GM12878 (cell line): Measurements from ENCODE around the gene ANXA11. TPM values are rescaled to one million over a fixed set of nuclear protein-coding genes. Genes with fewer than 3 reads are reported as not detected.
A peak's percentile ranks its signal among the peaks of the same experiment; 100 is the strongest.

Experiments used
- ATAC-seq: fragments of 200-7000 bp; cut with Tn5 transposase; 3 replicates; pipeline ENCODE4 v1.9.1; 2020; ENCODE audit warnings: mild to moderate bottlenecking, moderate library complexity
- BruUV-seq: library from RNA; stranded (reverse); fragments of 400-500 nt; replicated peaks from 2 replicates; lab custom pipeline; 2021; lab: Mats Ljungman, UMichigan
- CTCF ChIA-PET: fragments of 300-600 bp; sonication (Branson Sonifier 250); formaldehyde crosslinking; extraction: SDS; loops from one replicate; lab custom pipeline; 2021; ENCODE audit warnings: inconsistent platforms; lab: Yijun Ruan, JAX
- POLR2A ChIA-PET: fragments of 350-600 bp; formaldehyde crosslinking; extraction: SDS; loops from one replicate; lab custom pipeline; 2021; ENCODE audit warnings: inconsistent platforms; lab: Charles Lee
- RAD21 ChIA-PET: fragments of 300-600 bp; sonication (Branson Sonifier 250); formaldehyde crosslinking; loops from one replicate; lab custom pipeline; 2023; ENCODE audit warnings: antibody characterized with exemption; ENCODE audit not compliant: unreplicated experiment; lab: Charles Lee
- SMC1A ChIA-PET: fragments of 300-600 bp; sonication (Branson Sonifier 250); formaldehyde crosslinking; loops from one replicate; lab custom pipeline; 2023; ENCODE audit not compliant: unreplicated experiment, uncharacterized antibody; lab: Charles Lee
- DNase-seq: peaks from one replicate; pipeline ENCODE4 v3.0.0-alpha.2; 2011; ENCODE audit warnings: low read depth, low spot score
- FAIRE-seq: peaks from 3 replicates; lab custom pipeline; 2011; peaks lifted over from hg19 to GRCh38; lab: Jason Lieb, UNC
- H2AFZ ChIP-seq: 2 replicates; pipeline ENCODE4 v1.6.0; 2011; ENCODE audit warnings: low read depth, low read length, control low read depth; ENCODE audit not compliant: control insufficient read depth
- H3K27ac ChIP-seq: 2 replicates; pipeline ENCODE4 v1.5.1; 2011; ENCODE audit warnings: control low read depth; ENCODE audit not compliant: control insufficient read depth, insufficient read depth
- H3K27me3 ChIP-seq, 2 experiments: replicated peaks in 1 of 2; 2 replicates each; pipeline versions ENCODE4 v1.6.0 to v1.6.1; 2011; ENCODE audit warnings: low read length in 1 of 2; ENCODE audit not compliant: control insufficient read depth in 2 of 2, insufficient read depth in 2 of 2
- H3K36me3 ChIP-seq, 2 experiments: 2 replicates each; pipeline ENCODE4 v1.5.1; 2011; ENCODE audit warnings: low read length in 1 of 2; ENCODE audit not compliant: control insufficient read depth in 2 of 2, insufficient read depth in 2 of 2
- H3K4me1 ChIP-seq: 2 replicates; pipeline ENCODE4 v1.6.1; 2011; ENCODE audit warnings: mild to moderate bottlenecking, low read length, moderate library complexity, mixed read lengths; ENCODE audit not compliant: control insufficient read depth, insufficient read depth
- H3K4me2 ChIP-seq: 2 replicates; pipeline ENCODE4 v1.6.0; 2011; ENCODE audit warnings: control low read depth; ENCODE audit not compliant: control insufficient read depth, insufficient read depth
- H3K4me3 ChIP-seq: fragments of 200-600 bp; sonication (generic); 2 replicates; pipeline ENCODE4 v1.5.1; 2016
- H3K79me2 ChIP-seq: 2 replicates; pipeline ENCODE4 v1.6.0; 2011; ENCODE audit warnings: low read length; ENCODE audit not compliant: control insufficient read depth, insufficient read depth
- H3K9ac ChIP-seq: 2 replicates; pipeline ENCODE4 v1.8.0; 2011; ENCODE audit warnings: low read length, control low read depth, mixed read lengths; ENCODE audit not compliant: control insufficient read depth, insufficient read depth
- H3K9me3 ChIP-seq: replicated peaks from 3 replicates; pipeline ENCODE4 v1.5.1; 2011; ENCODE audit warnings: mild to moderate bottlenecking, low read length; ENCODE audit not compliant: control insufficient read depth, insufficient read depth
- H4K20me1 ChIP-seq: 2 replicates; pipeline ENCODE4 v1.6.0; 2011; ENCODE audit not compliant: control insufficient read depth, insufficient read depth
- BACH1 ChIP-seq: fragments of 450-650 bp; IDR thresholded peaks from 2 replicates; pipeline ENCODE4 v1.6.1; 2017; ENCODE audit warnings: mild to moderate bottlenecking, borderline replicate concordance
- CBFB ChIP-seq: IDR thresholded peaks from 2 replicates; pipeline ENCODE4 v1.6.1; 2016; ENCODE audit warnings: antibody characterized with exemption, low read depth
- CBX5 ChIP-seq: sonication (generic); IDR thresholded peaks from 2 replicates; pipeline ENCODE4 v1.6.1; 2016; ENCODE audit warnings: low read depth, moderate library complexity, mild to moderate bottlenecking, inconsistent platforms
- CEBPB ChIP-seq, 2 experiments: fragments of 150-350 bp in 1 of 2; IDR thresholded peaks; 2 replicates each; pipeline ENCODE4 v1.6.1; 2012 to 2014; ENCODE audit warnings: low read depth in 2 of 2, low read length in 2 of 2, borderline replicate concordance in 1 of 2, inconsistent platforms in 1 of 2
- E2F8 ChIP-seq: fragments of 450-650 bp; IDR thresholded peaks from 2 replicates; pipeline ENCODE4 v1.6.1; 2018; ENCODE audit warnings: mild to moderate bottlenecking, low read depth, moderate library complexity; ENCODE audit not compliant: partially characterized antibody
- MTA2 ChIP-seq: fragments of 450-650 bp; IDR thresholded peaks from 2 replicates; pipeline ENCODE4 v1.6.1; 2016; ENCODE audit warnings: low read depth, mild to moderate bottlenecking, moderate library complexity
- MYC ChIP-seq: IDR thresholded peaks from 2 replicates; pipeline ENCODE4 v1.6.1; 2011; ENCODE audit warnings: mild to moderate bottlenecking, low read length, moderate library complexity, inconsistent platforms; ENCODE audit not compliant: insufficient read depth, insufficient replicate concordance, insufficient read length, severe bottlenecking
- NRF1 ChIP-seq: conservative IDR thresholded peaks from 2 replicates; pipeline ENCODE4 v1.6.1; 2011; ENCODE audit warnings: mild to moderate bottlenecking, low read depth, low read length, improper control_type of control experiment
- PAX5 ChIP-seq: IDR thresholded peaks from 2 replicates; pipeline ENCODE4 v1.6.1; 2011; ENCODE audit warnings: low read depth, low read length, borderline replicate concordance
- PML ChIP-seq: IDR thresholded peaks from 2 replicates; pipeline ENCODE4 v1.6.1; 2012; ENCODE audit warnings: low read length, inconsistent platforms
- RFX5 ChIP-seq: IDR thresholded peaks from 2 replicates; pipeline ENCODE4 v1.6.1; 2011; ENCODE audit warnings: low read depth, low read length, improper control_type of control experiment
- SMC3 ChIP-seq: IDR thresholded peaks from 2 replicates; pipeline ENCODE4 v1.6.1; 2011; ENCODE audit warnings: low read length, improper control_type of control experiment, borderline replicate concordance
- SREBF2 ChIP-seq: IDR thresholded peaks from 2 replicates; pipeline ENCODE4 v1.6.1; 2012; ENCODE audit warnings: mild to moderate bottlenecking, low read length
- ZNF592 ChIP-seq: fragments of 450-650 bp; IDR thresholded peaks from 2 replicates; pipeline ENCODE4 v1.6.1; 2017; ENCODE audit warnings: mild to moderate bottlenecking, moderate library complexity
- WGBS: methylation state at CpG from one replicate; pipeline ENCODE4 v1.1.6; 2016; ENCODE audit warnings: low lambda C conversion rate; ENCODE audit not compliant: insufficient replicate concordance, insufficient coverage; ENCODE audit errors: missing lambda C conversion rate; 5-methylcytosine and 5-hydroxymethylcytosine counted together
- in situ Hi-C: fragments of 300-500 bp; cut with MboI; formaldehyde crosslinking; loops from 9 replicates; pipeline ENCODE4 v1.14.3; 2018; ENCODE audit warnings: mixed read lengths
- intact Hi-C: fragments of 100-400 bp; cut with micrococcal nuclease; formaldehyde crosslinking; loops from one replicate; pipeline ENCODE4 v1.14.2; 2022; ENCODE audit not compliant: unreplicated experiment
- polyA plus RNA-seq, 11 experiments: library from polyadenylated mRNA; depleted of rRNA in 4 of 11; unstranded in 6 of 11; stranded (reverse) in 5 of 11; fragments of >200 nt; fragmentation: Nextera tagmentation in 4 of 11; fragmentation: Illumina TruSeq in 1 of 11; extraction: Ambion mirVana in 4 of 11; extraction: Trizol in 1 of 11; gene quantifications; 1 replicate in 1 of 11; 2 replicates in 10 of 11; pipeline versions ENCODE4 v1.2.1 to v1.2.3, GENCODE V29; 2011 to 2016; ENCODE audit warnings: inconsistent platforms in 2 of 11, missing spikeins in 2 of 11, low read depth in 1 of 11
- total RNA-seq, 4 experiments: library from RNA; depleted of rRNA in 3 of 4; stranded (reverse); fragments of >200 nt in 3 of 4; fragmentation: Illumina TruSeq in 1 of 4; extraction: Trizol in 1 of 4; gene quantifications; 2 replicates each; pipeline versions ENCODE4 v1.2.1 to v1.2.3, GENCODE V29; 2013 to 2021

The ANXA11 gene
- total and polyA plus RNA-seq, 10 of the 15 experiments (the other 5 are each of a cell fraction or from before 2014, with no cell fraction given): 25.0 to 129 (median 72.2) TPM

- Histone ChIP-seq H3K9me3 (no peaks in the 10 kb centered on the region), H3K36me3 (no peaks in the 10 kb centered on the region), H3K4me1 (peaks cover 12% of the 10 kb centered on the region), H4K20me1 (no peaks in the 10 kb centered on the region), H3K4me2 (peak overlapping the region; percentile 81), H3K27ac (peak overlapping the region; percentile 95), H2AFZ (peak overlapping the region; percentile 75), H3K27me3 (no peaks in the 10 kb centered on the region), H3K79me2 (peaks cover 56% of the 10 kb centered on the region), H3K4me3 (peak overlapping the region; percentile 68), H3K9ac (peak overlapping the region; percentile 82)
- FAIRE-seq (no peak), DNase-seq (no peak), ATAC-seq (peak; percentile 57)
- RAD21 ChIA-PET: interaction anchor here (1.0 to 4.9 kb wide), 8 partner anchors 14 to 252 kb away, joined by 3 to 59 read pairs (median 4); no protein-coding TSS in a partner anchor
- SMC1A ChIA-PET: interaction anchor here (1.1 to 4.4 kb wide), 6 partner anchors 17 to 126 kb away, joined by 3 to 29 read pairs (median 6); no protein-coding TSS in a partner anchor
- POLR2A ChIA-PET: interaction anchor here (1.0 to 2.7 kb wide), 3 partner anchors 8 to 17 kb away, joined by 3 to 18 read pairs (median 4); no protein-coding TSS in a partner anchor
- BruUV-seq: no TSS peak
- CTCF ChIA-PET: interaction anchor here (1.0 to 3.7 kb wide), 12 partner anchors 8 to 61 kb away, joined by 3 to 21 read pairs (median 5); no protein-coding TSS in a partner anchor
- in situ Hi-C loops (no loop called here), intact Hi-C loops (loop anchor here (2.0 kb wide), 1 partner anchor 14 kb away; no protein-coding TSS in a partner anchor)
- WGBS: 3% methylated on average over 56 of the region's 66 CpGs
- TF ChIP-seq MYC (no peak), PML (no peak), NRF1 (no peak), PAX5 (no peak), E2F8 (no peak), SMC3 (no peak), MTA2 (no peak), CBFB (no peak), CEBPB (IDR thresholded peaks at IDR 0.05; ENCODE audit: borderline replicate concordance in 1 of 2, low read depth in 2 of 2, low read length in 2 of 2) (no peak), CBX5 (no peak), RFX5 (no peak), SREBF2 (no peak), BACH1 (peak; percentile 78; the same call in 1 of the 2 replicates), ZNF592 (0 out of 2 replicates have a peak, but pooled peaks have one; percentile 37)
Measured at GRCh38 chr10:80204677-80205476, 460 bp downstream of the ANXA11 start.
